ENCODE measurements around the gene GPRC5D.

GPRC5D gene

GRCh38 chr12:12995088-12995487 lies 43.1 kb upstream of the GPRC5D start:
- H3K36me3 ChIP-seq (ENCODE audit: control insufficient read depth, insufficient read depth, low read length) = no peaks in the 10 kb centered on the region
- DNase-seq (ENCODE audit: extremely low read depth, insufficient read length) = no peak
- H3K4me3 ChIP-seq (replicated peaks; ENCODE audit: low read depth, low read length) = no peak overlapping the region
- TF ChIP-seq CTCF (IDR thresholded peaks at IDR 0.05; ENCODE audit: insufficient read depth, low read length, poor library complexity, severe bottlenecking) = no peak
- H3K27me3 ChIP-seq (replicated peaks; ENCODE audit: control insufficient read depth, insufficient read depth, low read length) = peaks cover 1% of the 10 kb centered on the region

DNA sequence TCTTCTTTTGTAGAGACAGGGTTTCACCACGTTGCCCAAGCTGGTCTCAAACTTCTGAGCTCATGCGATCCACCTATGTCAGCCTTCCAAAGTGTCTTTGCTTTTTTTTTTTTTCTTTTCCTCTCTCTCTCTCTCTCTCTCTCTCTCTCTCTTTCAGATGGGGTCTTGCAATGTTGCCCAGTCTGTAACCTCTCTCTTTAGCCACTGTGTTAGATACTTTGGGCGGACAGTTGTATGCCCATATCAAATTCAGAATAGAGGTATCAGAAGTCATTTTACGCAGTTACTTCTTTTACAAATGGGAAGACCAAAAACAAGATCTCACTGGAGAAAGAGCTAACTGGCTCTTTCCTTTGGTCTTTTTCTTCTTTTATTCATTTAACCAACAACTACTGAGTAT lies 41.4 kb upstream of the GPRC5D start:
- no peak for TF ChIP-seq CTCF (IDR thresholded peaks at IDR 0.05; ENCODE audit: insufficient read depth, low read length, poor library complexity, severe bottlenecking)
- DNase-seq (ENCODE audit: extremely low read depth, insufficient read length) = no peak
- Histone ChIP-seq H3K36me3 (ENCODE audit: control insufficient read depth, insufficient read depth, low read length) (no peaks in the 10 kb centered on the region), H3K4me3 (replicated peaks; ENCODE audit: low read depth, low read length) (no peak overlapping the region), H3K27me3 (replicated peaks; ENCODE audit: control insufficient read depth, insufficient read depth, low read length) (peaks cover 1% of the 10 kb centered on the region; the same call in 1 of the 2 replicates)

DNA sequence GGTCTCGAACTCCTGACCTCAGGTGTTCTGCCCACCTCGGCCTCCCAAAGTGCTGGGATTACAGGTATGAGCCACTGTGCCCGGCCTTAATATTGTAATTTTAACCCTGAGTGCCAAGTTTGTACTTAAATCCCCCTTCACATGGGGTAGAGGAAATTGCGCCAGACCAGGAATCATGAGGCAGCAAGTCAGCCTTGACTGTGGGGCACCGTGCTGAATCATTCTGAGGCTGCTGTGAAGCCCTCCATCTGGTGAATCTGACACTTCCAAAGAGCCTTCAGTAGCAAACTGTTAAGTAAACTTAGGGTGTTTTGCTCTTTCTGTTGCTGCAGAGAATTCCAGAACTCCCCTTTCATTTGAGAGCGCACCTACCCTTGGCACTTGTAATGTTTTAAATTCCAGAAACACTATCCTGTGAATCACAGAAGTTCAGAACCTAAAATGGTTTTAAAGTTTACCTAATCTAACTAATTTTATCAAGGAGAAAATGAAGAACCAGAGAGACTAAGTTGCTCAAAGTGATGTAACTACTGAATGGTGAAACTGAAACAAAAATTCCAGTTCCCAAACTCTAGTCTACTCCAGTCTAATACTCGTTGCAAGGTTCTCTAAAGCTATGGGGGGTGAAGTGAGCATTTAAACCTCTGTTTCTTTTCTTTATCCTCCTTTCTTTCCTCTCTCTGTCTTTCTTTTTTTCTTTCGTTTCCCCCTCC lies 40.6 kb upstream of the GPRC5D start:
- no peaks in the 10 kb centered on the region for H3K36me3 ChIP-seq (ENCODE audit: control insufficient read depth, insufficient read depth, low read length)
- H3K27me3 ChIP-seq (replicated peaks; ENCODE audit: control insufficient read depth, insufficient read depth, low read length) = peaks cover 1% of the 10 kb centered on the region; the same call in 1 of the 2 replicates
- no peak overlapping the region for H3K4me3 ChIP-seq (replicated peaks; ENCODE audit: low read depth, low read length)
- no peak for DNase-seq (ENCODE audit: extremely low read depth, insufficient read length)
- no peak for TF ChIP-seq CTCF (IDR thresholded peaks at IDR 0.05; ENCODE audit: insufficient read depth, low read length, poor library complexity, severe bottlenecking)

- Histone ChIP-seq H3K36me3 (ENCODE audit: control insufficient read depth, insufficient read depth, low read length) (no peaks in the 10 kb centered on the region), H3K4me3 (replicated peaks; ENCODE audit: low read depth, low read length) (no peak overlapping the region), H3K27me3 (replicated peaks; ENCODE audit: control insufficient read depth, insufficient read depth, low read length) (peaks cover 1% of the 10 kb centered on the region)
- DNase-seq (ENCODE audit: extremely low read depth, insufficient read length) = no peak
- TF ChIP-seq CTCF (IDR thresholded peaks at IDR 0.05; ENCODE audit: insufficient read depth, low read length, poor library complexity, severe bottlenecking) = no peak
Measured at GRCh38 chr12:12990700-12991468, 38.9 kb upstream of the GPRC5D start.

DNA sequence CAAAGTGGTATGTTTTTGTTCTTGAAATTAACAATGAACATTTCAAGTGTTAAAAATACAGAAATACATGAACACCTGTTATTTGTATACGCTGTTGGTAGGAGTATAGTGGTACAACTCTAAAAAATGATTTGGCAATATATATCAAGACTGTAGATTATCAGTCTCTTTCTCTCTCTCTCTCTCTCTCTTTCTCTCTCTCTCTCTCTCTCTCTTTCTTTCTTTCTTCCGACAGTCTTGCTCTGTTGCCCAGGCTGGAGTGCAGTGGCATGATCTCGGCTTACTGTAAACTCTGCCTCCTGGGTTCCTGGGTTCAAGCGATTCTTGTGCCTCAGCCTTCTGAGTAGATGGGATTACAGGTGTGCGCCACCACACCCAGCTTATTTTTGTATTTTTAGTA lies 35.5 kb upstream of the GPRC5D start:
- H3K27me3 ChIP-seq (replicated peaks; ENCODE audit: control insufficient read depth, insufficient read depth, low read length) = no peaks in the 10 kb centered on the region; the same call in none of the 2 replicates
- no peak for DNase-seq (ENCODE audit: extremely low read depth, insufficient read length)
- no peak overlapping the region for H3K4me3 ChIP-seq (replicated peaks; ENCODE audit: low read depth, low read length)
- no peak for TF ChIP-seq CTCF (IDR thresholded peaks at IDR 0.05; ENCODE audit: insufficient read depth, low read length, poor library complexity, severe bottlenecking)
- no peaks in the 10 kb centered on the region for H3K36me3 ChIP-seq (ENCODE audit: control insufficient read depth, insufficient read depth, low read length)

All from GM06990 (cell line).